HG03095 (cell line): ENCODE data around the gene BID.

Source experiments
- ATAC-seq: cut with Tn5 transposase; IDR thresholded peaks from one replicate; pipeline ENCODE4 v1.9.1; 2021; ENCODE audit warnings: moderate library complexity; ENCODE audit not compliant: unreplicated experiment

BID gene

DNA sequence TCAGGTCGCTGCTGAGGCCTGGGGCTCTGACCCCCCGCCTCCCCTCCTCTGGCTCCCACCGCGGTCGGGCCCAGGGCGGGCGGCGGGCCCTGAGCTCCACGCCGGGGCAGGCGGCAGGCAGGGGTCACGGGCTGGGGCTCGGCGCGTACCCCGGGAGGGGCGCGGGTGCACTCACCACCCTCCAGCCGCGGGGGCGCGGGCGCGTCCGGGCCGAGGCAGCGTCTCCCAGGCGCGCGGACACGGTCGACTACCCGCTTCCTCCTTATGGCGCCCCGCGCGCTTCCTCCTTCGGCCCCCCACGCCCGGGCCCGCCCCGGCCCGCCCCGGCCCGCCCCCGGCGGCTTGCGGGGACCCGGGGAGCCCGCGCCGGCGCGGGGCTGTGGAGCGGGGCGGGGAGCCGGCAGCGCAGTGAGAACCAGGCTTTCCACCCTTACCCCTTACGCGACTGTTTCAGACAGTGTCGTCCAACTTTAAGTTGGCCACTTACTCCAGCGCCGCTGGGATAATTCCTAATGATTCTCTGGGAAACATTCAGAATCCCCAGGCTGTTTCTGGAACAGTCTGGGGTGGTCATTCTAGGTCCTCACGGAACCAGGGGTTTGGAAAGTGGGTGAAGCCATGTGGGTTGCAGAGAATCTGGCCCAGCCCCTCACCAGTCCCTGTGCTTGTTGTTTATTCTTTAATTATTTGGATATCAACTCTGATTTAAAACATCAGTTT, at the start of gene BID:
Gene BID (minus strand): TSS at position 264 of the 720 bp plus-strand sequence. CDS start 24,353 bp downstream, outside the sequence.
- no peak for ATAC-seq

DNA sequence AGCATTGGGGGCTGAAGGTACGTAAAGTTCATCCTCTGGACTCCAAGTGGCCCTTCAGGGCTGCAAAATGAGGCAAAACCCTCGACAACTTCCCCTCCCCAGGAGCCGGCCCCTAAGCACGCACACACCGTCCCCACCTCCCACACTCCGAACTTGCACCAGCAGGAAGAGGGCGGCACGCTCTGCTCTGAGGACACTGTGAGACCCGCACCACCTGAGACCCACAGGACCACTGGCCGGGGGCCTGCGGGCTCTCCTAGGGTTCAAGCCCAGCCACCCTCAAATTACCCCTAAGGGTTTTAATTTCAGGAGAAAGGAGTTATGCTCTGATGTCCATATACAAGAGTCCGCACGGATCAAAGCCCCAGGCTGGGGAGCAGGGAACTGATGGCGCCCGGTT, 49.7 kb upstream of the BID start:
- no peak for ATAC-seq

DNA sequence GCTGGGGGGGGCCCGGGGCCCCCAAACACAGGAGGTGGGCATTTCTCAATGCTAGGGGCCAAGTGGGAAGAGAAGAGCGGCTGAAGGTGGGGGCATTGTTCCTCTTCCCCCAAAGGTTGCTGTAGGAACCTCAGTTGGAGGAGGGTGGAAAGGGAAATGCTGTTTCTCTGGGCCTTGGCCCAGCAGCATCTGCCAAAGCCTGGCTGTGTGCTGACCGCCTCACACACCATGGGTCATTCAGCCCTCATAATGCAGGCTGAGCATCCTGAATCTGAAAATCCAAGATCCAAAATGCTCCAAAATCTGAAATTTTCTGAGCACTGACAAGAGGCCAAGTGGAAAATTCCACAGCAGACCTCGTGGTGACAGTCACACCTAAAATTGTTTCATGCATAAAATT, 49.0 kb upstream of the BID start:
- ATAC-seq, result no peak

DNA sequence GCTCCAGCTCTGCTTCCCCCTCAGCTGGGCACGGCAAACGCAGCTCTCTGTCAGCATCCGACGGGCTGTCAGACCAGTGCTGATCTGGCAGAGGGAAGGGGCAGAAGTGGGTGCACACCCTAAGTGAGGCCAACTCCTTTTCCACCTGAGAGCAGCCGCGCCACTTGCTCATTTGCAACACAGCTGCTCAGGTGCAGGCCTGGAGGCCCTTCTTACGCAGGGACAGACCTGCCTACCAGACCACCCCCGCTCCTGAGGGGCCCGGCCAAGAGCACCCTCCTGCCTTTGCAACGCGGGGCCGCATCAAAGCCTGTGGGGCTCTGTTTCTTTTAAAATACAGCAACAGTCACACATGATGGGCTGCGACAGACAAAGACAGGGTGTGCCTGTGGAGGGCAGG, 47.8 kb upstream of the BID start:
- ATAC-seq, result no peak

DNA sequence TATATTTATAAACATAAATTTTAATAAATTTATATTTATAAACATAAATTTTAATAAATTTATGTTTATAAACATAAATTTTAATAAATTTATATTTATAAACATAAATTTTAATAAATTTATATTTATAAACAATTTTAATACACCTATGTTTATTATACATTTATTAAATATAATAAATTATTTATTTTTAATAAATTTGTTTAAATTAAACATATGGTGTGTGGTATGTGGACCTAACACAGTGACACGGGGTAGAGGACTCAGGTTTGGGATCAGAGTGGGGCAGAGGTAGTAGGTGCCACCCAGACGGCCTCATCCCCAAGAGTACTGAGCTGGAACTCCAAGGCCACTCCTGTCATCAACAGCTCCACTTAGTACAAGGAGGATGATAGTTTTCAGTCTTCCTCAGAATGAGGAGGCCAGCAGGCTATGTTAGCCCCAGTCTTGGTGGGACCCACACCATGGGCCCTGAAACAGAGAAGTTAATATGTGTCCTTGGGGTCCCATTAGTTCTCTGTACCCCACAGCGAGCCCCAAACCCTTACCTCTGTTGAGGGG, 46.7 kb upstream of the BID start:
- ATAC-seq, result no peak

DNA sequence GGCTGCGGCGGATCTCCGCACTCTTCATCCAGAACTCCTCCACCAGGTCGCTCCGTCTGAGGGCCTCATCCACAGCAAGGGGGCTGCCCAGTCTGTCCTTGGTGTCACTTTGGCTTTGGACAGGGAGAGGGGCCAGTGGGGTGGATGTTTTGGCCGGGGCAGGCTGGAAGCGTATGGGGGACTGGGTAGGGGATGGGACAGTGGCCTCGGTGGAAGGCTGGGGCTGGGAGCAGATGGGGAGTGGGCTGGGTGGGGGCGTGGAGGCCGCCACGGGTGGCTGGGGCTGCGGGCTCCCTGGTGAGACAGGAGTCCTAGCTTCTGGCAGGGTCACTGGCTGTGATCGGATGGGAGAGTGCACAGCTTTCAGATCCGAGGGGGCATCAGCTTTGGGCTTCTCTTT, 44.4 kb upstream of the BID start:
- ATAC-seq, result no peak

DNA sequence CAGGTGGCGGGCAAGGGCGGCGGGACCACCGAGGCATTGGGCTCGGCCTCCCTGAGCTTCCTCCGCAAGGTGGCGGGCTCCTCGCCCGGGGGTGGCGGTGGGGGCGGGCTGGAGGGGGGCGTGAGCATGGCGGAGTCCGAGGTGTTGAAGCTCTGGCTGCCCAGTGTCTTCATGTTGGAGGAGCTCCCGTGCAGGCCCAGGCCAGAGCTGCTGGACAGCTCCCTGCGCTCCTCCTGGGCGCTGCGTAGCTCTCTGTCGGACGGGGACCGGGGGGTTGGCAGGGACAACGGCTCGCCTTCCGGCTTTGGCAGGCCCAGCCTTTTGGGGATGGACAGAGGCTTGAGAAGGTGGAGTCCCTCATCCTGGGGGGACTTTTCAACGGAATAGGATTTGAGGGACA, 43.9 kb upstream of the BID start:
- ATAC-seq, result no peak

DNA sequence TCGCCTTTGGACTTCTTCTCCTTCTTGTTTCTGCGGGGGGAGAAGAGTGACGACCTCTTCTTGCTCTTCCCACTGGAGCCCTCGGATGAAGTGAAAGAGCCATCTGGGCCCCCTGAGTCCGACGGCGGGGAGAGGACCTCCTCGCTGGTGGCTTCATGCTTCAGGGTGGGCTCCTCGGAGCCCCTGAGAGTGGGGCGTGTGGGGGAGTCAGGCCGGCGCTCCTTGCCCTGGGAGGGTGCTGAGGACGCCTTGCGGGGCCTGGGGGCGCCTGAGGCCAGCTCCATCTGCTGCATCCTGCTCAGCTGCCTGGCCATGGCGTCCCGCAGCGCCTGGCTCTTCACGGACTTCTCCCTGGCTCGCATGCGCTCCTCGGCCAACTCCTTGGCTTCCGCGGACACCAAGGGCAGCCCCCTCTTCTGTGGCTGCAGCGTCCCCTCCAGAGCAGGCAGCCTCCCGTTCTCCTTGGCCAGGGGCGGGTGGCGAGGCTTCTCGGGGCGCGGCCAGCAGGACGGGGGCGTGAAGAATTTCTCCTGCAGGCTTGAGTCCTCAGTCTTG, 43.3 kb upstream of the BID start:
- ATAC-seq, result no peak

DNA sequence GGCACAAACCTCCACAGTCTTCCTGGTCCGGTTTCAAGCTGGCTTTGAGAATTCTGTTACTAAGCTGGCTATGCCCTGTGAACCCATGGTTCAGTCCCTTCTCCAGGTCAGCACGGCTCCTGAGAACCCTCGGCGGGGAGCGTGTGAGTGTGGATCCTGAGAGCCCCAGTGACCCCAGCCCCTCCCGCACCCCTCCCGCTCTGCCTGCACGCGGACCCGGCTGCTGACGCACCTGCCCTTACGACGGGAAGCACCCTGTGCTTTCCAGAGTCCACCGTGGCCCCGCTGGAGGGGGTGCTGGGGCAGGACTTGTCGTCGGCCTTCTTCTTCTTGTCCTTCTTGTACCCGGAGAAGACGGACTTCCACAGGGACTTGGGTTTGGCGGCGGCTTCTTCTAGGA, 42.8 kb upstream of the BID start:
- ATAC-seq, result no peak

DNA sequence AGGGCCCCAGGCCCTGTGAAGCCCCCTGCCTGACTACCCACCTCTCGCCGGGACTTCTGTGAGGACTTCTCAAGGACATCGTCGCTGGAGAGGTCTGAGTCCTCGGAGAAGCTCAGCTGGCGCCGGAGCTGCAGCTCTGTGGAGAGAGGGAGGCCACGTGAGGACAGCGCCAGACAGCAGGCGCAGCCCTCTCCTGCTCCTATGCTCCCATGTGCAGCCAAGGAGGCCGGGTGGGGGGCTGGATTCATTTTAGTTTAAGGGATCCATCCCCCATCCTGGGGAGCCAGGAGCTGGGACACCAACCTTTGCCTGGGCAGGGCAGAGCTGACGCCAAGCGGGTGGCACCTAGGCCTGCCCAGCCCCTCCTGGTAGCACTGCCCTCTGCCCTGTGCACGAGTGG, 42.4 kb upstream of the BID start:
- ATAC-seq, result no peak

DNA sequence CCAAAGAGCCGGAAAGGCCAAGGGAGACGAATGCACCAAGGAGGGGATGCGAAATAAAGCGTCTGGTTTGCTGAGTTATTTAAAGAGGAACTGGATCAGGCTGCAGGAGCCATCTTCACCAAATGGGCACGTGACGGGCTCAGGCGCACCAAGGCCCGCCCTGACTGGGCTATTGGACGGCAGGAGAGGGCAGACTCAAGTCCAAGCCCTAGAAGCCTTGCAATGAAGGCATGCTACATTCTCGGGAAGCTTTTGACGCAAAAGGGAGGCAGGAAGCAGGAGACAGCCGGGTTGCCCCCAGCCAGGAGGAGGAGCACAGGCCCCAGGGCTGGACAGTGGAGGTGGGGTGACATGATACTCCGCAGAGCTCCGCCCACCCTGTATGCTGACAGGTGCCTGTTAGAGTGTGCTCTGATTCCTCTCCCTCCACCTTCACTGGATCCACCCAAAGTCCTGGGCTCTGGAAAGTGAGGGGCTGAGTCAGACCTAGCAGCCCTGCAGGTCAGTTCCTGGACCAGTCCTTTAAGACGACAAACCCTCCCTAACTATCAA, 41.5 kb upstream of the BID start:
- ATAC-seq, result no peak

DNA sequence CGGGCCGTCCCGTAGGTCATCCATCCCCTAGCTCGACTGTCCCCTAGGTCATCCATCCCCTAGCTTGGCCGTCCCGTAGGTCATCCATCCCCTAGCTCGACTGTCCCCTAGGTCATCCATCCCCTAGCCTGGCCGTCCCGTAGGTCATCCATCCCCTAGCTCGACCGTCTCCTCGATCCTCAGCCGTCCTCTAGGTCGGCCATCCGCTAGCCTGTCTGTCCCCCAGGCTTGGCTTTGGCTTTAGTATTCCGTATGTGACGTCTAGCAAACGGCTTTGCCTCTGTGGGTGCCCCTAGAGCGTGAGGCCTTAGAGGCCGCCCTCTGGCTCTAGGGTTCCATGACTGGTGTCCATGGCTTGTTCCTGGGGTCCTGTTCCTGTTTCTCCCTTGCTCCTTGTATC, 40.6 kb upstream of the BID start:
- no peak for ATAC-seq

DNA sequence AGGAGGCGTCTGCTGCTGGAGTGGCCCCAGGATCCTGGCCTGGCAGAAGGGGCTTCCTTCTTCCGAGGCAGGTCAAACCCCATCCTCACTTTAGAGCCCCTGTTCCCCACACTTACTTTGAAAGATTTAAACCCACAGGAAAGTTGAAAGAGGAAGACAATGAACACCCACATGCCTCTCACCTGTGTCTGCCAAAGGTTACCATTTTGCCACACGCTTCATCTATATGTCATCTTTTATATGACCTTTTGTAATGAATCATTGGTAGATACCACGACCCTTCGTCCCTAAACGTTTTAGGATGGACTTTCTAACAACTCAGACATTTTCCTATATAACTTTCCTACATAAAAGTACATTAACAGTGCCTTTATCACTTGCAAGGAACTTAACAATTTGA, 39.8 kb upstream of the BID start:
- ATAC-seq, result no peak

DNA sequence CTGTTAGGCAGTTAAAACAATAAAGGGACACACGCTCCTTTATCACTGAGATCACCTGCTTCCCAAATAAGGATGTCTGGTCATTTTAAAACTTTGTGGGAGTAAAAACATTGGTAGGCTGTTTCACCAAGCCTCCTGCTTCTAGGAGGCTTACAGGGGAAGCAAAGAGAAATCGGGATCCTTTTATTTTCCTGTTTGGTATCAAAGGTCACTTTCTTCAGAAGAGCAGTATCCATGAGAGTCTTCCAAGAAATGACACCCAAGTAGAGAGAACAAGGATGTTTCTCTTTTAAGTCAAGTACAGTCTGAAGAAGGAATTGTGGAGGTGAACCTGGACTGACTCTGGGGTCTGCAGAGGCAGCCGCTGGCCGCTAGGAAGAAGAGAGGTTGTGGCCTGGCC, 36.9 kb upstream of the BID start:
- ATAC-seq, result no peak

DNA sequence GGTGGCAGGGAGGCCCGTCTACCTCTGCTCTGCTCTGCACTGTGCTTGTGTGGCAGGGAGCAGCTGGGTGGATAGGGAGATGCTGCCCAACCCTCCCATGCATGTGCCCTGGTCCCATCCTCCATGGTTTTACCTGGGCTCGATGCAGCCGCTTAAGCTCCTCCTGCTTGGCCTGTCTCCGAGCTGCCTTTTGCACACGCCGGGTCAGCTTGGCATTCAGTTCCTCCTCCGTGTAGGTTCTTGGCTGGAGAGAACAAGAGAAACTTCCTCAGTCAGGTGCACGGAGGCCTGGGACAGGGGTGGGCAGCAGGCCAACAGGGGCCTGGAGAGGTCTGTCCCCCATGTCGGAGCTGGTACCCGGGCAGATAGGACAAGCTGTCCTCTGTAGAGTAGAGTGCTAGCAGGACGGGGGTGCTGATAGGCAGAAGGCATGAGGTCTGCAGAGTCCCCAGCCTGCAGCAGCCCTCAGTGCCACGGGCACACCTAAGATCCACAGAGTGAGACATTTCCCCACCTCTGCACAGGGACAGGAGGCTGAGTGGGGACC, 36.4 kb upstream of the BID start:
- no peak for ATAC-seq

DNA sequence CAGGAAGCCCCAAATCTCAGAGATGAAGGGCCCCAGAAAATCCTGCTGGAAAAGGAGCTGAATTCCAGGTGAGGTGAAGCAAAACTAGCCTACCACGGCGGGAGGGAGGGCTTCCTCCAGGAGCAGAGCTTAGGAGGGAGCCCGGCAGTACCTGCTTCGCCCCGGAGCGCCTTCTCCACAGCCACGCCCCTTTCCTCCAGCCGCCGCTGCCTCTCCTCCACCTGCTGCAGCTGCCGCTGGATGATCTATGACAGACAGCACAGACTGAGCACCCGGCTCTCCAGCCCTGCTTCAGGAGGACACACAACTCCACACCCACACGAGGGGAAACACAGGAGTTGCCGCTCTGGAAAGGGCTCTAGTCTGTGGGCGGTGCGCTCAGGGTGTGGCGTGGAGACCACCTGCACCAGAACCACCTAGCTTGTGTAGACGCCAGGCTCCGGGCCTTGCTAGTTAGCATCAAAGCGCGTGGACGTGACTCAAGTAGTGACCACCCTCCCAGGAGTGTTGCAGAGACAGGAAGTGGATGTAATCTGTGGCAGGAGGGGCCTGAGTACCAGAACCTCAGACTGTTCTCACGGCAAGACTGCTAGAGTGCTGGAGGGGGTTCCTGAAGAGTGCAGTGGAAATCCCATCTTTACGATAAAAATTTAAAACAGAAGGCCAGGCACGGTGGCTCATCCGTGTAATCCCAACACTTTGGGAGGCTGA, 34.6 kb upstream of the BID start:
- no peak for ATAC-seq

DNA sequence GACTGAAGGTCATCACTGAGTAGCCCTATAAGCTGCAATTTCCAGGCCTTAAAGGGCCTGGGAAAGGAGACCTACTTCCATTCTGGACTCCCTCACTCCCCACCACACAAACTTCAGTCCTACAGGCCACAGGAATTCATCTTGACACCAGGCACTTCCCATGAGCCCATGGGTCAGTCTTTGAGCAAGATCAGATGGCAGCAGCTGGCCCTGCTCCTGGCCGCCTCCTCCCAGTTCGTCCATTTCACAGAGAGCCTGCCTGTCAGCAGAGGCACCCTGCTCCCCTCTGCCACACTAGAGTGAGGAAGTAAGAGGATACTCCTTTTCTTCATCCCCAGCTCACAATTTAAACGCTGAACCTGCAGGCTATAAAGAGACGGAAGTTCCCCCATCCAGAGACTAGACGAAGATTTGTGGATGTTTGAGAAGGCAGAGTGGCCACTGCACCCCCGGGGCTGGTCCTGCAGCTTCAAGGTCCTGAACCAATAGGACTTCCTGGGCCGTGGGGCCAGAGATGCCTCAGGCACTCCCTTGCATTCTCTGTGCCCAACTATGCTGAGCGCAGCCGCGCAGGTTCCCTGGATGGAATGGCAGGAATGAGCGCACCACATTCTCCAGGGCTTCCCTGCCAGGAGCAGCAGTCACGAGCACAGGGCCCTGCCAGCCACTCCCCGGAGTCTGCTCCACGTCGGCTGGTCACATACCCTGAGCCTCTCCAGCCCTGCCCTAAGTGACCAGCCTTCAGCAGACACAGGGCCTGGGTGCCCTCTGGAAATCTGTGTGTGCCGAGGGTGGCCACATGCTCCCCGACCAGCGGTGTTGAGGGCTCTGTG, 33.5 kb upstream of the BID start:
- no peak for ATAC-seq

DNA sequence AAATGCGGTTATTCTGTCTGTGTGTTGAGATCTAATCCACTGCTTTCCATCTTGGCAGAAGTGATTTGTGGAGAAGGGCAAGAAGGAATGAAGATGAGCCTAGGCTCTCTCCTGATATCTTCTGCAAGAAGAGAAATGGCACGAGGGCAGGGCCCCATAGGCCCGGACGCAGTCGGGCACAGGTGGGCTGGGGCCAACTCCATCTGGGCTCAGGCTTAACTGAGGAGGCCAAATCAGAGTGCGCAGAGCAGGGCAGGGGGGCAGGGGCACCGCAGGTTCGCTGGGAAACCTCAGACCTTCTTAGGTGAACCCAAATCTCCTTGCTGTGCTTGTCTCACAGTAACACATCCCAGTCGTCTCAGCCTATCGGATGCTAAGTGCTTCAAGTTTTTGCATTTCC, 32.8 kb upstream of the BID start:
- ATAC-seq, result no peak

DNA sequence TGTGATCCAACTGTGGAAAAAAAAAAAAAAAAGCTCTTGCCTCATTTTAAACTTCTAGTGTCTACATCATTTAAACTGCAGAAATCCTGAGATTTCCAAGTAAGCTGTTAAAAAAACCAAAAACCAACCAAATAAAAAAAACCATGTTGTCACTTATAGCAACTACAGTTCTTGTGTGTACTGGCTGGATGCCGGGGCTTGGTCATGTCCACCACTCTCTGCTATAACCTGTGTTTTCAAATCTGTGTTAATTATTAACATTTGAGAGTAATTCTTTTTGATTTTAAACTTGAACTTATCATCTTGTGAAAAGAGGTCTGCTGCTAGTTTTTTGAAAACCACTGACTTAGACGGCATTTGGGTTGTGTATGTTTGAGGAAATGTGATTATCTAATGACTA, 32.2 kb upstream of the BID start:
- no peak for ATAC-seq

DNA sequence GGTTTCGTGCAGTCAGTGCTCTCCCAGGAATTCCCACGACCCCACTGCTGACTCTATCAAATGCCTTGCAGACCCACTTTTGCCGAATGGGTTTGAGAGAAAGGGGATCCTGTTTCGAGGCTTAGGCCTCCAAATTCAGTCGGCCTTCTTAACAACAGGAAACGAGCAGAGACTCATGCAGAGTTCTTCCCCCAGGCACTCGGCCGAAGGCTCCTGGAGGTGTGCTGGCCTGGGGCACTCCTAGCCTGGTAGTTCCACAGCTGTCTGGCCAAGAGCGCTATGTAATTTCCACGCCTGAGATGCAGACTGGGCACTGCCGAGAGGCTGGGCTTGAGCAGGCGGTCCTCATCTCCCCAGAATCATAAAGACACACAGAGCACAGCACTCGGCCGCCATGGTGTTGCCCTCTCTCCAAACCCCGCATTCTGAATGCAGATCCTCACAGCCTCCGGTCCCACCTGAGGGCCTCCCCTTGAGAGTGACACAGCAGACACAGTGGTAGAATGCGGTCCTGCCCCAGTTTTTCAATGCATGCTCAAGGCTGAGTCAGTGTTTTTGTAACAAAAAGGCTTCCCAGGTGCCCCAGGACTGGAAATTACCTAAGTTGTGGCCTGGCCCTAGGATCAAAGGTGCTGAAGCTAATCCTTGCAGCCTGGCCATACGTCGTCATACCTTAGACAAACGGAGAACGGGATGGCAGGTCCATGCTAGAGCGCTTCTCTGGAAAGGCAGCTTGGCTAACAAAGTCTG, 30.2 kb upstream of the BID start:
- no peak for ATAC-seq
